OCI-LY7 (cell line): ENCODE data around the gene TMEM181.

Experiments used
- CTCF ChIP-seq: fragments of 200-600 bp; sonication (generic); conservative IDR thresholded peaks from 2 replicates; pipeline ENCODE4 v1.5.1; 2014; ENCODE audit warnings: mild to moderate bottlenecking, antibody characterized with exemption, low read length, moderate library complexity, mixed read lengths
- EZH2phosphoT487 ChIP-seq: fragments of 200-600 bp; sonication (generic); IDR thresholded peaks from 2 replicates; pipeline ENCODE4 v1.6.1; 2018; ENCODE audit warnings: low read depth, borderline replicate concordance, mild to moderate bottlenecking, mixed run types, antibody characterized with exemption, low read length, moderate library complexity, mixed read lengths

GRCh38 chr6:158552055-158552795 lies 7.7 kb upstream of the TMEM181 start:
- TF ChIP-seq CTCF (no peak), EZH2phosphoT487 (no peak)
